Transverse colon (tissue), 4 donors: Measurements from ENCODE around the gene SCAF1. TPM values are rescaled to one million over a fixed set of nuclear protein-coding genes. Genes with fewer than 3 reads are reported as not detected.

Experiments used
- DNase-seq: peaks from one replicate; pipeline ENCODE4 v3.0.0-alpha.2; 2019
- H3K27ac ChIP-seq, 4 donors: fragments of 200-600 bp; sonication (generic); 2 replicates each; pipeline ENCODE4 v1.5.1; 2016 to 2018; ENCODE audit warnings: inconsistent platforms in 4 of 4
- H3K27me3 ChIP-seq: fragments of 200-600 bp; sonication (generic); 2 replicates; pipeline ENCODE4 v1.5.1; 2017; ENCODE audit warnings: inconsistent platforms
- H3K36me3 ChIP-seq, 4 donors: fragments of 200-600 bp; sonication (generic); 2 replicates each; pipeline ENCODE4 v1.5.1; 2017 to 2019; ENCODE audit warnings: inconsistent platforms in 4 of 4
- H3K4me1 ChIP-seq, 4 donors: fragments of 200-600 bp; sonication (generic); 2 replicates each; pipeline ENCODE4 v1.5.1; 2017 to 2020; ENCODE audit warnings: inconsistent platforms in 4 of 4
- H3K4me3 ChIP-seq, 4 donors: fragments of 200-600 bp; sonication (generic); 1 replicate in 1 of 4; 2 replicates in 3 of 4; pipeline versions ENCODE4 v1.5.1 to v1.6.1; 2017 to 2019; ENCODE audit warnings: inconsistent platforms in 4 of 4
- H3K9me3 ChIP-seq, 2 donors: fragments of 200-600 bp; sonication (generic); 2 replicates each; pipeline ENCODE4 v1.5.1; 2017 to 2019; ENCODE audit warnings: inconsistent platforms in 2 of 2
- EP300 ChIP-seq: sonication (generic); formaldehyde crosslinking; IDR thresholded peaks from one replicate; pipeline ENCODE4 v1.6.1; 2017; ENCODE audit warnings: antibody characterized with exemption, low read depth
- POLR2A ChIP-seq: fragments of 450-650 bp; IDR thresholded peaks from one replicate; pipeline ENCODE4 v1.6.1; 2016; ENCODE audit warnings: antibody characterized with exemption, mild to moderate bottlenecking, moderate library complexity
- POLR2AphosphoS5 ChIP-seq, 3 donors: sonication (generic); formaldehyde crosslinking; IDR thresholded peaks; one replicate each; pipeline ENCODE4 v1.6.1; 2016; ENCODE audit warnings: antibody characterized with exemption in 3 of 3
- WGBS, 2 donors: methylation state at CpG; one replicate each; pipeline ENCODE4 v1.1.5; 2018; ENCODE audit warnings: low coverage in 1 of 2; 5-methylcytosine and 5-hydroxymethylcytosine counted together
- in situ Hi-C, 4 donors: fragments of 200-750 bp; cut with MboI; loops; one replicate each; pipeline versions ENCODE4 v1.15.0 to v1.15.1; 2017; ENCODE audit warnings: low sequenced_read_pairs in 3 of 4, low pct_ligation_motif_present in 1 of 4, low pct_unique_long_range_greater_than_20kb in 1 of 4
- intact Hi-C: fragments of 100-400 bp; cut with DNase I; formaldehyde crosslinking; loops from one replicate; pipeline ENCODE4 v1.15.1; 2023; ENCODE audit warnings: low total_unique reads
- total RNA-seq, 4 donors: library from RNA; depleted of rRNA; stranded (reverse); fragments of >200 nt; gene quantifications; one replicate each; pipeline ENCODE4 v1.1.0, GENCODE V29; 2016
- TF ChIP-seq, protein P1 (sequence below), 5 experiments: fragments of 200-600 bp in 3 of 5; fragments of 450-650 bp in 2 of 5; sonication (generic) in 3 of 5; IDR thresholded peaks; 1 replicate in 2 of 5; 2 replicates in 3 of 5; pipeline ENCODE4 v1.5.1; 2016 to 2017; ENCODE audit warnings: antibody characterized with exemption in 5 of 5, inconsistent platforms in 3 of 5, mild to moderate bottlenecking in 2 of 5, moderate library complexity in 1 of 5

The SCAF1 gene
- total RNA-seq, 4 donors from 2014 or later, result 20.2 to 118 (median 32.7) TPM

DNA sequence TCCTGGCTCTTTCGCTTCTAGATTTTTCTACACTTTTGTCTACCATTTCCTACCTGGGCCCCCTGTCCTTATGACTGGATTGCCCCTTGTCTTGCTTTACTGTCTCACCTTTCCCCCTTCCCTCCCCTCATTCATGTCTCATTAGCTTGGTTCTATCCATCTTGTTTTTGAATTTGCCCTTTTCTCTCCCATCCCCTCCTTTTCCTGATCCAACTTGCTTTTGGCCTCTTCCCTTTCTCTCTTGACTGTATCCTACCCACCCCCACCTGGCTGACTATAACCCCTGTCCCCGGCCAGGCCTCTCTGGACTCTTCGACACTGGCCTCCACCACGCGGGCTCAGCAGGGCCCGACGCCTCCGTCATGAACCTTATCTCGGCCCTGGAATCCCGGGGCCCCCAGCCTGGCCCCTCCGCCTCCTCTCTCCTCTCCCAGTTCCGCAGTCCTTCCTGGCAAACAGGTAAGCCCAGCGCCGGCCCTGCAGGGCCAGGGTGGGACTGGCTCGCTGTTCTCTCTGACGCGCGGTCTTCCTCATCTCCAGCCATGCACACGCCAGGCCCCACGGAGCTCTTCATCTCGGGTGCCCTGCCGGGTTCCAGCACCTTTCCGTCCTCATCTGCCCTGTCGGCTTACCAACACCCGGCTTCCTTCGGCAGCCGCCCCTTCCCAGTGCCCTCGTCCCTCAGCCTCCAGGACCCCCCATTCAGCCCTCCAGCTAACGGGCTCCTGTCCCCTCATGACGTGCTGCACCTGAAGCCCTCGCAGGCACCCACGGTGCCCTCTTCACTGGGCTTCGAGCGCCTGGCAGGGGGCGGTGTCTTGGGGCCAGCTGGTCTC is 47.6 kb upstream of the SCAF1 start:
- peaks cover 17 to 32% (median 22%) of the 10 kb centered on the region in 4 donors for H3K4me1 ChIP-seq
- in situ Hi-C loops (no loop called here), intact Hi-C loops (loop anchor here (5.0 kb wide), 1 partner anchor 43 kb away; no protein-coding TSS in a partner anchor)
- TF ChIP-seq POLR2A (no peak), POLR2AphosphoS5 (IDR thresholded peaks at IDR 0.05) (no peak), EP300 (no peak)
- TF ChIP-seq, protein P1, sequence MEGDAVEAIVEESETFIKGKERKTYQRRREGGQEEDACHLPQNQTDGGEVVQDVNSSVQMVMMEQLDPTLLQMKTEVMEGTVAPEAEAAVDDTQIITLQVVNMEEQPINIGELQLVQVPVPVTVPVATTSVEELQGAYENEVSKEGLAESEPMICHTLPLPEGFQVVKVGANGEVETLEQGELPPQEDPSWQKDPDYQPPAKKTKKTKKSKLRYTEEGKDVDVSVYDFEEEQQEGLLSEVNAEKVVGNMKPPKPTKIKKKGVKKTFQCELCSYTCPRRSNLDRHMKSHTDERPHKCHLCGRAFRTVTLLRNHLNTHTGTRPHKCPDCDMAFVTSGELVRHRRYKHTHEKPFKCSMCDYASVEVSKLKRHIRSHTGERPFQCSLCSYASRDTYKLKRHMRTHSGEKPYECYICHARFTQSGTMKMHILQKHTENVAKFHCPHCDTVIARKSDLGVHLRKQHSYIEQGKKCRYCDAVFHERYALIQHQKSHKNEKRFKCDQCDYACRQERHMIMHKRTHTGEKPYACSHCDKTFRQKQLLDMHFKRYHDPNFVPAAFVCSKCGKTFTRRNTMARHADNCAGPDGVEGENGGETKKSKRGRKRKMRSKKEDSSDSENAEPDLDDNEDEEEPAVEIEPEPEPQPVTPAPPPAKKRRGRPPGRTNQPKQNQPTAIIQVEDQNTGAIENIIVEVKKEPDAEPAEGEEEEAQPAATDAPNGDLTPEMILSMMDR (IDR thresholded peaks at IDR 0.05), result no peak
- H3K36me3 ChIP-seq, result peaks cover 0 to 31% (median 14%) of the 10 kb centered on the region in 4 donors
- no peaks in the 10 kb centered on the region for H3K9me3 ChIP-seq
- H3K27ac ChIP-seq, result peak overlapping the region; percentile 92 to 97 (median 93)
- 88 to 93% methylated on average over 12 to 35 of the region's 35 CpGs for WGBS, 2 donors
- no peaks in the 10 kb centered on the region for H3K27me3 ChIP-seq
- no peak overlapping the region for H3K4me3 ChIP-seq
- no peak for DNase-seq

DNA sequence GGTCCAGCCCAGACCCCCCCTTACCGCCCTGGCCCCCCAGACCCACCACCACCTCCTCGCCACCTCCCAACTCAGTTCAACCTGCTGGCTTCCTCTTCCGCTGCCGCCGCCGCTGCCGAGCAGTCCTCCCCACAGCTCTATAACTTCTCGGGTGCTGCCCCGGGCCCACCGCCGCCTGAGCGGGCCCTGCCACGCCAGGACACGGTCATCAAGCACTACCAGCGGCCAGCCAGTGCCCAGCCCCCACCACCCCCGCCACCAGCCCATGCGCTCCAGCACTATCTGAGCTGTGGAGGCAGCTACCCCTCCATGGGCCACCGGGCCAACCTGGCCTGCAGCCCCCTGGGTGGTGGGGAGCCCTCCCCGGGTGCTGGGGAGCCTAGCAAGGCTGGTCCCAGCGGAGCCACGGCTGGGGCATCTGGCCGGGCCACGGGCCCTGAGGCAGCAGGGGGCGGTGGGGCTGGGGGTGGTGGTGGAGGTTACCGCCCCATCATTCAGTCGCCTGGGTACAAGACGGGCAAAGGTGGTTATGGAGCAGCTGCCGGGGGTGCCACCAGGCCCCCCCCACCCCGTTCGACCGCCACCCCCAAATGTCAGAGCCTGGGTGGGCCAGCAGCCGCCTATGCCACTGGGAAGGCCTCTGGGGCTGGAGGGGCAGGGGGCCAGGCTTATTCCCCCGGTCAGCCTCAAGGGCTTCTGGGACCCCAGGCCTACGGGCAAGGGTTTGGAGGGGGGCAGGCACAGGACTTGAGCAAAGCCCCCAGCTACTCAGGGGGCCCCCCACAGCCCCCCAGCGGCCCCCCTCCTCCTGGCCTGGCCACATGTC is 46.8 kb upstream of the SCAF1 start:
- in situ Hi-C loops, result no loop called here
- Histone ChIP-seq H3K27me3 (no peaks in the 10 kb centered on the region), H3K36me3 (peaks cover 0 to 39% (median 16%) of the 10 kb centered on the region in 4 donors), H3K4me1 (peaks cover 13 to 27% (median 20%) of the 10 kb centered on the region in 4 donors), H3K4me3 (no peak overlapping the region), H3K27ac (no peak overlapping the region), H3K9me3 (no peaks in the 10 kb centered on the region)
- whole genome bisulfite sequencing, 2 donors, result 86% methylated on average over 26 of the region's 35 CpGs; no CpG with 5 or more reads in 1 of the 2 donors
- TF ChIP-seq, protein P1 (IDR thresholded peaks at IDR 0.05), result no peak
- TF ChIP-seq POLR2AphosphoS5 (IDR thresholded peaks at IDR 0.05) (no peak), POLR2A (no peak)
- DNase-seq, result no peak
- intact Hi-C loops, result loop anchor here (5.0 kb wide), 1 partner anchor 42 kb away; no protein-coding TSS in a partner anchor

DNA sequence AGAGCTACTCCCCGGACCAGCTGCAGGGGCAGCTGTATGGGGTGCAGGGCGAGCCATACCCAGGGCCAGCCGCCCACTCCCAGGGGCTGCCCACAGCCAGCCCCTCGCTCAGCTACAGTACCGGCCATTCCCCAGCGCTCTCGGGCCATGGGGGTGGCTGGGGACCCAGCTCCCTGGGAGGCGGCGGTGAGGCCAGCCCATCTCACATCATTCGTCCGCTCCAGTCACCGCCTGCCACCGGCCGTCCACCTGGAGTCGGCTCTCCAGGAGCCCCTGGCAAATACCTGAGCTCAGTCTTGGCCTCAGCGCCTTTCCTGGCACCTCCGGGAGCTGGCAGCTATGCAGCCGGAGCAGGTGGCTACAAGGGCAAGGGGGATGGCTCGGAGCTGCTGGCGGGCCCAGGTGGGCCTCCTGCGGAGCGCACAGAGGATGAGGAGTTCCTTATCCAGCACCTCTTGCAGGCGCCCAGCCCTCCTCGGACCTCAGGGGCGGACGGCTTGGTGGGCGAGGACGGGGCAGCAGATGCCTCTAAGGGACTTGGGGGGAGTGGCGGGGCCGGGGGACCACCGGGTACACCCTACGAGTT is 46.1 kb upstream of the SCAF1 start:
- peaks cover 0 to 40% (median 16%) of the 10 kb centered on the region in 4 donors for H3K36me3 ChIP-seq
- DNase-seq, result no peak
- H3K4me3 ChIP-seq, result no peak overlapping the region
- TF ChIP-seq POLR2AphosphoS5 (IDR thresholded peaks at IDR 0.05), result no peak
- TF ChIP-seq, protein P1 (IDR thresholded peaks at IDR 0.05), result no peak
- TF ChIP-seq POLR2A, result no peak
- no peak for TF ChIP-seq EP300
- in situ Hi-C loops, result no loop called here
- intact Hi-C loops, result no loop called here
- no peaks in the 10 kb centered on the region for H3K27me3 ChIP-seq
- 94% methylated on average over 23 of the region's 32 CpGs; no CpG with 5 or more reads in 1 of the 2 donors for WGBS, 2 donors
- no peaks in the 10 kb centered on the region for H3K9me3 ChIP-seq
- H3K27ac ChIP-seq, result no peak overlapping the region
- H3K4me1 ChIP-seq, result peaks cover 13 to 27% (median 20%) of the 10 kb centered on the region in 4 donors
